ENCODE results near the gene CEACAM16.

DNA sequence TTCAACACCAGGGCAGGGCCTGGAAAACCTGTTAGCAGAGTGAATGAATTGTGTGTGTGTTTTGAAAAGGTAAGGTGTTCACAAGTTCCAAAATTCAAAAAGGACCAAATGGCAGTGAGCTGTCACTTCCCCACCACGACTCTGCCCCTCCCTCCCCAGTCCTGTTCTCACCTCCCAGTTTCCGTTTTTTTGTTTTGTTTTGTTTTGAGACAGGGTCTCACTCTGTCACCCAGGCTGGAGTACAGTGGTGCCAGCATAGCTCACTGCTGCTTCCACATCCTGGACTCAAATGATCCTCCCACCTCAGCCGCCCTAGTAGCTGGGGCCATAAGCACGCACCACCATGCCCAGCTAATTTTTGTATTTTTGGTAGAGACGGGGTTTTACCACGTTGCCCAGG, 29.2 kb downstream of the CEACAM16 start:
- TF ChIP-seq, protein P1, sequence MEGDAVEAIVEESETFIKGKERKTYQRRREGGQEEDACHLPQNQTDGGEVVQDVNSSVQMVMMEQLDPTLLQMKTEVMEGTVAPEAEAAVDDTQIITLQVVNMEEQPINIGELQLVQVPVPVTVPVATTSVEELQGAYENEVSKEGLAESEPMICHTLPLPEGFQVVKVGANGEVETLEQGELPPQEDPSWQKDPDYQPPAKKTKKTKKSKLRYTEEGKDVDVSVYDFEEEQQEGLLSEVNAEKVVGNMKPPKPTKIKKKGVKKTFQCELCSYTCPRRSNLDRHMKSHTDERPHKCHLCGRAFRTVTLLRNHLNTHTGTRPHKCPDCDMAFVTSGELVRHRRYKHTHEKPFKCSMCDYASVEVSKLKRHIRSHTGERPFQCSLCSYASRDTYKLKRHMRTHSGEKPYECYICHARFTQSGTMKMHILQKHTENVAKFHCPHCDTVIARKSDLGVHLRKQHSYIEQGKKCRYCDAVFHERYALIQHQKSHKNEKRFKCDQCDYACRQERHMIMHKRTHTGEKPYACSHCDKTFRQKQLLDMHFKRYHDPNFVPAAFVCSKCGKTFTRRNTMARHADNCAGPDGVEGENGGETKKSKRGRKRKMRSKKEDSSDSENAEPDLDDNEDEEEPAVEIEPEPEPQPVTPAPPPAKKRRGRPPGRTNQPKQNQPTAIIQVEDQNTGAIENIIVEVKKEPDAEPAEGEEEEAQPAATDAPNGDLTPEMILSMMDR (IDR thresholded peaks at IDR 0.05) = no peak
- TF ChIP-seq POLR2A (IDR thresholded peaks at IDR 0.05) = no peak
